ENCODE results near the gene KCND3. TPM values are rescaled to one million over a fixed set of nuclear protein-coding genes. Genes with fewer than 3 reads are reported as not detected.

KCND3 gene
- total RNA-seq, 1 donor from 2014 or later = 0.43 TPM

GRCh38 chr1:111976842-111977241, 12.6 kb downstream of the KCND3 start:
- Histone ChIP-seq H2AFZ (ENCODE audit: low read depth, low read length) (no peak overlapping the region), H4K20me1 (ENCODE audit: insufficient read depth, low read length) (no peaks in the 10 kb centered on the region), H3K9ac (ENCODE audit: low read length) (no peak overlapping the region), H3K4me3 (ENCODE audit: insufficient read depth, low read depth, low read length) (no peak overlapping the region), H3K27ac (ENCODE audit: low read depth, low read length) (no peak overlapping the region), H3K27me3 (ENCODE audit: insufficient read depth, low read length) (peaks cover 2% of the 10 kb centered on the region), H3K4me2 (ENCODE audit: low read length) (no peak overlapping the region), H3K79me2 (ENCODE audit: insufficient read depth, low read length) (no peaks in the 10 kb centered on the region), H3K4me1 (ENCODE audit: insufficient read depth, low read length) (no peaks in the 10 kb centered on the region), H3K36me3 (ENCODE audit: insufficient read depth, low read length) (no peaks in the 10 kb centered on the region), H3K9me3 (ENCODE audit: insufficient read depth, low read depth, low read length) (no peaks in the 10 kb centered on the region)
- Mint-ChIP-seq H3K27me3 (ENCODE audit: low read depth, unreplicated experiment) (peaks cover 61% of the 10 kb centered on the region), H3K9me3 (ENCODE audit: unreplicated experiment) (peaks cover 4% of the 10 kb centered on the region), H3K36me3 (ENCODE audit: low read depth, unreplicated experiment) (no peaks in the 10 kb centered on the region), H3K4me3 (ENCODE audit: unreplicated experiment) (no peak overlapping the region), H3K27ac (ENCODE audit: unreplicated experiment) (no peak overlapping the region), H3K4me1 (ENCODE audit: low read depth, unreplicated experiment) (peaks cover 2% of the 10 kb centered on the region)
- FAIRE-seq (no peak), DNase-seq (ENCODE audit: low read depth) (no peak)
- TF ChIP-seq EZH2 (IDR thresholded peaks at IDR 0.05; ENCODE audit: insufficient read depth, low read length) (no peak), CTCF (IDR thresholded peaks at IDR 0.05; ENCODE audit: insufficient read depth, low read depth, low read length) (no peak)

GRCh38 chr1:111976332-111976731, 13.1 kb downstream of the KCND3 start:
- Histone ChIP-seq H3K9ac (ENCODE audit: low read length) (no peak overlapping the region), H3K27ac (ENCODE audit: low read depth, low read length) (no peak overlapping the region), H3K79me2 (ENCODE audit: insufficient read depth, low read length) (no peaks in the 10 kb centered on the region), H3K27me3 (ENCODE audit: insufficient read depth, low read length) (peaks cover 2% of the 10 kb centered on the region), H4K20me1 (ENCODE audit: insufficient read depth, low read length) (no peaks in the 10 kb centered on the region), H3K36me3 (ENCODE audit: insufficient read depth, low read length) (no peaks in the 10 kb centered on the region), H3K4me1 (ENCODE audit: insufficient read depth, low read length) (no peaks in the 10 kb centered on the region), H3K4me3 (ENCODE audit: insufficient read depth, low read depth, low read length) (no peak overlapping the region), H3K9me3 (ENCODE audit: insufficient read depth, low read depth, low read length) (no peaks in the 10 kb centered on the region), H2AFZ (ENCODE audit: low read depth, low read length) (no peak overlapping the region), H3K4me2 (ENCODE audit: low read length) (no peak overlapping the region)
- Mint-ChIP-seq H3K4me1 (ENCODE audit: low read depth, unreplicated experiment) (peaks cover 2% of the 10 kb centered on the region), H3K36me3 (ENCODE audit: low read depth, unreplicated experiment) (no peaks in the 10 kb centered on the region), H3K27me3 (ENCODE audit: low read depth, unreplicated experiment) (peaks cover 61% of the 10 kb centered on the region), H3K4me3 (ENCODE audit: unreplicated experiment) (no peak overlapping the region), H3K9me3 (ENCODE audit: unreplicated experiment) (peaks cover under 1% of the 10 kb centered on the region), H3K27ac (ENCODE audit: unreplicated experiment) (no peak overlapping the region)
- no peak for FAIRE-seq
- no peak for TF ChIP-seq CTCF (IDR thresholded peaks at IDR 0.05; ENCODE audit: insufficient read depth, low read depth, low read length)
- TF ChIP-seq EZH2 (IDR thresholded peaks at IDR 0.05; ENCODE audit: insufficient read depth, low read length) = no peak
- no peak for DNase-seq (ENCODE audit: low read depth)

GRCh38 chr1:111973150-111973790, 16.2 kb downstream of the KCND3 start:
- no peak overlapping the region for H2AFZ ChIP-seq (ENCODE audit: low read depth, low read length)
- H3K4me1 ChIP-seq (ENCODE audit: insufficient read depth, low read length) = no peaks in the 10 kb centered on the region

More at GRCh38 chr1:111973150-111973790, 16.2 kb downstream of the KCND3 start:
- H3K4me1 Mint-ChIP-seq (ENCODE audit: low read depth, unreplicated experiment) = no peaks in the 10 kb centered on the region
- Histone ChIP-seq H3K36me3 (ENCODE audit: insufficient read depth, low read length) (no peaks in the 10 kb centered on the region), H3K4me3 (ENCODE audit: insufficient read depth, low read depth, low read length) (no peak overlapping the region), H4K20me1 (ENCODE audit: insufficient read depth, low read length) (no peaks in the 10 kb centered on the region), H3K79me2 (ENCODE audit: insufficient read depth, low read length) (no peaks in the 10 kb centered on the region), H3K27me3 (ENCODE audit: insufficient read depth, low read length) (no peaks in the 10 kb centered on the region), H3K9ac (ENCODE audit: low read length) (no peak overlapping the region), H3K9me3 (ENCODE audit: insufficient read depth, low read depth, low read length) (no peaks in the 10 kb centered on the region), H3K27ac (ENCODE audit: low read depth, low read length) (no peak overlapping the region), H3K4me2 (ENCODE audit: low read length) (no peak overlapping the region)
- peaks cover 61% of the 10 kb centered on the region for H3K27me3 Mint-ChIP-seq (ENCODE audit: low read depth, unreplicated experiment)
- H3K4me3 Mint-ChIP-seq (ENCODE audit: unreplicated experiment) = no peak overlapping the region
- H3K9me3 Mint-ChIP-seq (ENCODE audit: unreplicated experiment) = peaks cover 2% of the 10 kb centered on the region
- FAIRE-seq = no peak
- no peak for DNase-seq (ENCODE audit: low read depth)
- H3K27ac Mint-ChIP-seq (ENCODE audit: unreplicated experiment) = no peak overlapping the region
- H3K36me3 Mint-ChIP-seq (ENCODE audit: low read depth, unreplicated experiment) = no peaks in the 10 kb centered on the region
- no peak for TF ChIP-seq EZH2 (IDR thresholded peaks at IDR 0.05; ENCODE audit: insufficient read depth, low read length)
- no peak for TF ChIP-seq CTCF (IDR thresholded peaks at IDR 0.05; ENCODE audit: insufficient read depth, low read depth, low read length)

All from astrocyte (in vitro differentiated cells and primary cell).